Esophagus muscularis mucosa (tissue), 3 donors: ENCODE results near the gene PGP.

Experiments
- CTCF ChIP-seq, 3 experiments: fragments of 200-600 bp in 2 of 3; fragments of 450-650 bp in 1 of 3; sonication (generic) in 2 of 3; IDR thresholded peaks; one replicate each; pipeline ENCODE4 v1.5.1; 2017 to 2019; ENCODE audit warnings: antibody characterized with exemption in 3 of 3, mild to moderate bottlenecking in 2 of 3, moderate library complexity in 1 of 3
- POLR2A ChIP-seq: fragments of 450-650 bp; IDR thresholded peaks from one replicate; pipeline ENCODE4 v1.6.1; 2017; ENCODE audit warnings: antibody characterized with exemption, moderate library complexity, mild to moderate bottlenecking, low read depth

GRCh38 chr16:2205967-2206313, 8.7 kb downstream of the PGP start:
- TF ChIP-seq POLR2A (no peak), CTCF (IDR thresholded peaks at IDR 0.05) (no peak)
